ENCODE data around the gene CD1E.

DNA sequence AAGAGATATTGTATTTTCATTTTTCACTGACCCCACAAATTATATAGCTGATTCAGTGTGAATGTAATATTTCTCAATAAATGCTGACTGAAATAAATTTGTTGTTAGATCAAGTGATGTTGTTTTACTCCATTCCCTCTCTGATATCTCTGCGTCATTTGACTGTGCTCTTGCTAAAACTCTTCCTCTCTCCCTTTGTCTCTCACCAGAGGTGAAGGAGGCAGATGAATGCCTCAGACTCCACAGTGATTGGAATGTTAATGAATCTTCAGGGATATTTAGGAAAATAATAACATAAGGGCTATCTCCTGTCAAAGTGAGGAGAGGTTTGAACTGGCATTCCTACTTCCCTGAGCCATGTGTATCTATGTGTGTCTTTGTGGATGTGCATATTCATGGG lies 3.7 kb downstream of the CD1E start:
- no peak for TF ChIP-seq EZH2 (IDR thresholded peaks at IDR 0.05; ENCODE audit: borderline replicate concordance)
- TF ChIP-seq, protein P1, sequence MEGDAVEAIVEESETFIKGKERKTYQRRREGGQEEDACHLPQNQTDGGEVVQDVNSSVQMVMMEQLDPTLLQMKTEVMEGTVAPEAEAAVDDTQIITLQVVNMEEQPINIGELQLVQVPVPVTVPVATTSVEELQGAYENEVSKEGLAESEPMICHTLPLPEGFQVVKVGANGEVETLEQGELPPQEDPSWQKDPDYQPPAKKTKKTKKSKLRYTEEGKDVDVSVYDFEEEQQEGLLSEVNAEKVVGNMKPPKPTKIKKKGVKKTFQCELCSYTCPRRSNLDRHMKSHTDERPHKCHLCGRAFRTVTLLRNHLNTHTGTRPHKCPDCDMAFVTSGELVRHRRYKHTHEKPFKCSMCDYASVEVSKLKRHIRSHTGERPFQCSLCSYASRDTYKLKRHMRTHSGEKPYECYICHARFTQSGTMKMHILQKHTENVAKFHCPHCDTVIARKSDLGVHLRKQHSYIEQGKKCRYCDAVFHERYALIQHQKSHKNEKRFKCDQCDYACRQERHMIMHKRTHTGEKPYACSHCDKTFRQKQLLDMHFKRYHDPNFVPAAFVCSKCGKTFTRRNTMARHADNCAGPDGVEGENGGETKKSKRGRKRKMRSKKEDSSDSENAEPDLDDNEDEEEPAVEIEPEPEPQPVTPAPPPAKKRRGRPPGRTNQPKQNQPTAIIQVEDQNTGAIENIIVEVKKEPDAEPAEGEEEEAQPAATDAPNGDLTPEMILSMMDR (IDR thresholded peaks at IDR 0.05; ENCODE audit: poor library complexity), result no peak
- TF ChIP-seq EZH2phosphoT487 (IDR thresholded peaks at IDR 0.05; ENCODE audit: low read depth, severe bottlenecking, unreplicated experiment), result no peak

Measured in hepatocyte (in vitro differentiated cells).